ENCODE results near the gene WDR5B. TPM values are rescaled to one million over a fixed set of nuclear protein-coding genes. Genes with fewer than 3 reads are reported as not detected.
A peak's percentile ranks its signal among the peaks of the same experiment; 100 is the strongest.

WDR5B gene
- 1 to 10 TPM; 2.3 to 3.4 (median 3.2) TPM for total RNA-seq
- long read RNA-seq, donor 1, partial matches to known transcripts = 0 of 4 reads
- long read RNA-seq, donor 1, other reads (novel, unspliced or antisense) = 0 of 4 reads
- long read RNA-seq, donor 2, transcript WDR5B-201 (1 exons, 3,720 nt) = major isoform, 5 of 5 reads
- long read RNA-seq, donor 2, partial matches to known transcripts = 0 of 5 reads
- long read RNA-seq, donor 2, other reads (novel, unspliced or antisense) = 0 of 5 reads

DNA sequence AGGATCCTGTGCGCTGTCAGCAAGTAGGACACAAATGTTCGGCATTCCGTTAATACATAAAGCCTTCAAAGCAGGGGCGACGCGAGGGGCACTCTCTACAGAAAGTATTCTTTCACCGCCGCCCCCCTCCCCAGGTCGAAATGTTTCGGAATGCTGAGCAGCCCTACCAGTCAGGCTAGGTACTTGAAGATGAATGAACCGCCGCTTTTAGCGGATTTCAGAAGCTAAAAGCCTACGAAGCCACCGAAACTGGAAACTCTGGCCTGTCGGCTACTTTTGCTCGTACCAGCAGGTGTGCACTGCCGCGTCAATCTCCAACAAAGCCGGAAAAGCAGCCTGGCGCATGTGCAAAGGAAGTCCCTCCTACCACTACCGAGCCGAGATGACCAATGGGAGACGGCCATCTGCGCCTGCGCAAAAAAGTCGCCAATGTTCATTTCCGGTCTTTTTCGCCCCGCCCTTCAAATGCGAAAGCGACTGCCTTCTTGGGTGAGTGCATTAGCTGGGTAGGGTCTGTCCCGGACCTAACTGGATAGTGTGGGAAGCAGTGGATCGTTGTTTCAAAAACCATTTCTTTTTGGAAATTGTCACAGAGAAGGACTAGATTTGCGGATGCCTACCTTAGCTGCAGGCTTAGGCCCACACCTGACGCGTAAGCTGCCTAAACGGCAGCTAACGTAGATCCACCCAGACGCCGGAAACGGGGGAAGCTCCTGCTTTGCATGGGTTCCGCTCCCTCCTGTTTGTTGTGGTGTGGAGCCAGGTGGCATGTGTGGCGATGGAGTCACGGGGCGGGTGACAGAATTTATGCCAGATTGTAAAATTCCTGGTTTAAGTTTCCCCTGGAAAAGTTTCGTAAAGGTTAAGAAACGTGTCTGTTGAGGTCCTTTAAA is at the start of gene WDR5B:
Gene WDR5B (minus strand): TSS at position 301 of the 893 bp plus-strand sequence. CDS start 534 bp downstream, outside the sequence.
- H3K9me3 ChIP-seq = no peaks in the 10 kb centered on the region
- peaks cover 19% of the 10 kb centered on the region for H3K4me1 ChIP-seq (ENCODE audit: low read depth)
- no peaks in the 10 kb centered on the region for H3K36me3 ChIP-seq (ENCODE audit: low read depth)
- TF ChIP-seq, protein P1, sequence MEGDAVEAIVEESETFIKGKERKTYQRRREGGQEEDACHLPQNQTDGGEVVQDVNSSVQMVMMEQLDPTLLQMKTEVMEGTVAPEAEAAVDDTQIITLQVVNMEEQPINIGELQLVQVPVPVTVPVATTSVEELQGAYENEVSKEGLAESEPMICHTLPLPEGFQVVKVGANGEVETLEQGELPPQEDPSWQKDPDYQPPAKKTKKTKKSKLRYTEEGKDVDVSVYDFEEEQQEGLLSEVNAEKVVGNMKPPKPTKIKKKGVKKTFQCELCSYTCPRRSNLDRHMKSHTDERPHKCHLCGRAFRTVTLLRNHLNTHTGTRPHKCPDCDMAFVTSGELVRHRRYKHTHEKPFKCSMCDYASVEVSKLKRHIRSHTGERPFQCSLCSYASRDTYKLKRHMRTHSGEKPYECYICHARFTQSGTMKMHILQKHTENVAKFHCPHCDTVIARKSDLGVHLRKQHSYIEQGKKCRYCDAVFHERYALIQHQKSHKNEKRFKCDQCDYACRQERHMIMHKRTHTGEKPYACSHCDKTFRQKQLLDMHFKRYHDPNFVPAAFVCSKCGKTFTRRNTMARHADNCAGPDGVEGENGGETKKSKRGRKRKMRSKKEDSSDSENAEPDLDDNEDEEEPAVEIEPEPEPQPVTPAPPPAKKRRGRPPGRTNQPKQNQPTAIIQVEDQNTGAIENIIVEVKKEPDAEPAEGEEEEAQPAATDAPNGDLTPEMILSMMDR (IDR thresholded peaks at IDR 0.05) = peak; percentile 17
- H3K4me3 ChIP-seq = peak within 1 kb of the TSS; percentile 28
- ATAC-seq (peak; percentile 96), DNase-seq (peak; percentile 97 to 98 (median 98))
- intact Hi-C loops (cut with DNase I, micrococcal nuclease) = no loop called here

DNA sequence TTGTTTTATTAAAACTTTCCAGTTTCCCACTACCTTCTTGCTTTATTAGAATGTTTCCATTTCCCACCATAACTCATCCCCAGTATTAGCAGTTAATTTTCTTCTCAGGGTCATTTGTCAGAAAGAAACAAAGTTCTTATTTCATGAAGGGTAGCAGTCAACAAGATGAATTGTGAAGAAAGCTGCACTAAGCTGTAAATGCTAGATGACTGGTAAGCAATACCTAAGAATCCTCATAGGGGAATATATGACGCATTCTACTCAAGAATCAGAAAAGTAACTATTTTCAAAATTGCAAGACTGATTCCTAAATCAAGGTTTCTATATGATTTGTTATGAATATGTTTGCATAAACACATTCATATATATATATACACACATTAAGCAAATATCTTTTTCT is 48.8 kb upstream of the WDR5B start:
- H3K36me3 ChIP-seq (ENCODE audit: low read depth) = no peaks in the 10 kb centered on the region
- no peak for DNase-seq

DNA sequence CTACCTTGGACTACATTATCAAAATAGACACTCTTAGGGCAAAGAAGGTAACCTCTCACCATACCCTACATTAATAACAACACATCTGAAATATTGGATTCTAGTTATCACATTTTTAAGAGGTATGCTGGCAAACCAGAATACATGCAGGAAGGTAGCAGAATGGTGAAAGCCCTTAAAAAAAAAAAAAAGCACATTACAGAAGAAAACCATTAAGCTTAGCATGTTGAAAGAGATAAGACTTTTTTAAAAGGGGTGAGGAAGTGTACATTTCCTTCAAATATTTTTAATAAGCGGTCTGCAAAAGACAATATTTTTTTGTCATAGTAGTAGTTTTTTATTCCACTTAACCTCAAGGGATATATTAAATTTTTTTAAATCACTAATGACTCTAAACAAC is 46.5 kb upstream of the WDR5B start:
- no peaks in the 10 kb centered on the region for H3K4me1 ChIP-seq (ENCODE audit: low read depth)
- DNase-seq (no peak), ATAC-seq (no peak)
- no peaks in the 10 kb centered on the region for H3K36me3 ChIP-seq (ENCODE audit: low read depth)
- no peak overlapping the region for H3K4me3 ChIP-seq
- intact Hi-C loops (cut with DNase I, micrococcal nuclease) = no loop called here
- no peaks in the 10 kb centered on the region for H3K9me3 ChIP-seq
- TF ChIP-seq, protein P1 (IDR thresholded peaks at IDR 0.05) = no peak

More for the DNA sequence above, 48.8 kb upstream of the WDR5B start:
- no peaks in the 10 kb centered on the region for H3K4me1 ChIP-seq (ENCODE audit: low read depth)
- no peak overlapping the region for H3K4me3 ChIP-seq
- intact Hi-C loops (cut with DNase I, micrococcal nuclease) = no loop called here
- H3K9me3 ChIP-seq = no peaks in the 10 kb centered on the region
- ATAC-seq = no peak
- TF ChIP-seq, protein P1 (IDR thresholded peaks at IDR 0.05) = no peak

DNA sequence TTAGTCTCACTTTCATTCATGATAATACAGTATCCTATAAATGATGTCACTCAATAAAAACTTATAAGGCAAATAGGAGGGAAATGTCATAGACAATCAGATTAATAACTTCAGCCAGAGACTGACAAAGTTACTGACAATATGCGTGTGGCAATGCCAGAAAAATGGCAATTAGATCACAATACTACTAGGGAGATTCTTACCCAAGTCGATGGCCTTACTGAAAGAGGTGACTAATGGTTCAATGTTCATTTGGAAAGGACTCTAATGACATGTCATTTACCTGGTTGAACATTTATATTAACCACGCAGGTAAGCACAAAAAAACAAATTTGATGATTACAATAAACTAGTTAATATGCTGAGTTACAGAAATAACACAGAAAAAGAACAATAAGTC is 45.9 kb upstream of the WDR5B start:
- no peak for DNase-seq
- intact Hi-C loops (cut with DNase I, micrococcal nuclease) = no loop called here
- TF ChIP-seq, protein P1 (IDR thresholded peaks at IDR 0.05) = no peak
- H3K4me3 ChIP-seq = no peak overlapping the region
- H3K9me3 ChIP-seq = no peaks in the 10 kb centered on the region
- H3K4me1 ChIP-seq (ENCODE audit: low read depth) = no peaks in the 10 kb centered on the region
- no peaks in the 10 kb centered on the region for H3K36me3 ChIP-seq (ENCODE audit: low read depth)
- no peak for ATAC-seq

DNA sequence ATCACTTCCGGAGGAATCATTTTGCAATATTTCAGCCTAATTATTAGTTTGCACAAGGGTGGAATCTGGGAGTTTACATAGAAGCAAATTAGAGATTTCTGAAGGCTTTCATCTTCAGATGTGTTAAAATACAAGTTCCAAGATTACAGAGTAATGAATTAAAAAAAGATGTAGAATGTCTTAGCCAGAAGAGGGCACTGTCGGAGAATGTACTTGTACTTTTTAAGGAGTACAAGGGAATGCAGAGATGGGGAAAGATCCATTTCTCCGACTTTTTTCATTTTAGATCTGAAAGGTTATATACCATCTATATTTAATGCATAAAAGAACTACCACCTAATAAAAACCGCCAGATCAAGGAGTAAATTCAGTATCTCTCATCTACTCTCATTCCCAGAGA is 43.1 kb upstream of the WDR5B start:
- Histone ChIP-seq H3K36me3 (ENCODE audit: low read depth) (no peaks in the 10 kb centered on the region), H3K4me1 (ENCODE audit: low read depth) (no peaks in the 10 kb centered on the region), H3K4me3 (no peak overlapping the region), H3K9me3 (no peaks in the 10 kb centered on the region)
- TF ChIP-seq, protein P1 (IDR thresholded peaks at IDR 0.05) = no peak
- peak in 1 of 3 donors; percentile 34 for DNase-seq
- no peak for ATAC-seq
- intact Hi-C loops (cut with DNase I, micrococcal nuclease) = no loop called here

Data from mucosa of descending colon (tissue), 3 donors.